Measurements from ENCODE around the gene TMEFF2.

- TF ChIP-seq FOS (IDR thresholded peaks at IDR 0.05; ENCODE audit: low read depth, low read length) (no peak), SMC3 (IDR thresholded peaks at IDR 0.05; ENCODE audit: low read depth, low read length) (no peak), RAD21 (IDR thresholded peaks at IDR 0.05; ENCODE audit: low read length) (no peak), CTCF (conservative IDR thresholded peaks at IDR 0.05; ENCODE audit: low read depth, low read length) (no peak), POLR2A (IDR thresholded peaks at IDR 0.05; ENCODE audit: low read depth, low read length) (no peak), MAFK (IDR thresholded peaks at IDR 0.05; ENCODE audit: low read depth, low read length) (no peak), MXI1 (IDR thresholded peaks at IDR 0.05; ENCODE audit: borderline replicate concordance, low read depth, low read length) (no peak), MAZ (IDR thresholded peaks at IDR 0.05; ENCODE audit: borderline replicate concordance, low read depth, low read length) (no peak), CEBPB (IDR thresholded peaks at IDR 0.05; ENCODE audit: low read depth, low read length) (no peak), RCOR1 (IDR thresholded peaks at IDR 0.05; ENCODE audit: insufficient replicate concordance, low read length) (no peak), BHLHE40 (IDR thresholded peaks at IDR 0.05; ENCODE audit: low read depth, low read length) (no peak), RFX5 (IDR thresholded peaks at IDR 0.05; ENCODE audit: low read depth, low read length) (no peak), USF2 (IDR thresholded peaks at IDR 0.05; ENCODE audit: low read depth, low read length) (no peak), NFE2L2 (IDR thresholded peaks at IDR 0.05; ENCODE audit: low read depth, low read length) (no peak)
These were observed 125.3 kb downstream of the TMEFF2 start for GRCh38 chr2:192069417-192069816.

All from IMR-90 (cell line).